ENCODE results near the gene ARHGAP22. TPM values are rescaled to one million over a fixed set of nuclear protein-coding genes. Genes with fewer than 3 reads are reported as not detected.

The ARHGAP22 gene
- total RNA-seq, 4 donors from 2014 or later = 0.26 to 3.6 (median 3.0) TPM; not detected in 1

GRCh38 chr10:48551861-48552591, 52.8 kb downstream of the ARHGAP22 start:
- peak; percentile 25 to 56 (median 48) for TF ChIP-seq CTCF (IDR thresholded peaks at IDR 0.05)
- TF ChIP-seq POLR2A (IDR thresholded peaks at IDR 0.05) = no peak
- no peaks in the 10 kb centered on the region for H3K4me1 ChIP-seq
- DNase-seq = no peak
- H3K27me3 ChIP-seq = no peaks in the 10 kb centered on the region
- no peaks in the 10 kb centered on the region for H3K36me3 ChIP-seq
- no peaks in the 10 kb centered on the region for H3K9me3 ChIP-seq
- intact Hi-C loops (cut with DNase I; ENCODE audit: low total_unique reads) = no loop called here
- H3K4me3 ChIP-seq = no peak overlapping the region
- no peak overlapping the region for H3K27ac ChIP-seq

- intact Hi-C loops (cut with DNase I; ENCODE audit: low total_unique reads) = no loop called here
- H3K4me3 ChIP-seq = no peak overlapping the region
- no peaks in the 10 kb centered on the region for H3K27me3 ChIP-seq
- DNase-seq = no peak
- TF ChIP-seq CTCF (IDR thresholded peaks at IDR 0.05) = no peak
- TF ChIP-seq POLR2A (IDR thresholded peaks at IDR 0.05) = no peak
- no peak overlapping the region for H3K27ac ChIP-seq
- H3K4me1 ChIP-seq = no peaks in the 10 kb centered on the region
- no peaks in the 10 kb centered on the region for H3K9me3 ChIP-seq
- no peaks in the 10 kb centered on the region for H3K36me3 ChIP-seq
These were observed 53.9 kb downstream of the ARHGAP22 start for GRCh38 chr10:48550977-48551376.

GRCh38 chr10:48550071-48550691, 54.7 kb downstream of the ARHGAP22 start:
- no peak for DNase-seq
- TF ChIP-seq CTCF (IDR thresholded peaks at IDR 0.05) = no peak
- no peak for TF ChIP-seq POLR2A (IDR thresholded peaks at IDR 0.05)
- Histone ChIP-seq H3K27ac (no peak overlapping the region), H3K9me3 (no peaks in the 10 kb centered on the region), H3K4me1 (no peaks in the 10 kb centered on the region), H3K36me3 (no peaks in the 10 kb centered on the region), H3K4me3 (no peak overlapping the region), H3K27me3 (no peaks in the 10 kb centered on the region)
- intact Hi-C loops (cut with DNase I; ENCODE audit: low total_unique reads) = no loop called here

GRCh38 chr10:48549236-48549635, 55.6 kb downstream of the ARHGAP22 start:
- no peaks in the 10 kb centered on the region for H3K27me3 ChIP-seq
- no peak overlapping the region for H3K4me3 ChIP-seq
- intact Hi-C loops (cut with DNase I; ENCODE audit: low total_unique reads) = no loop called here
- H3K27ac ChIP-seq = no peak overlapping the region
- no peaks in the 10 kb centered on the region for H3K4me1 ChIP-seq
- H3K9me3 ChIP-seq = no peaks in the 10 kb centered on the region
- no peak for TF ChIP-seq CTCF (IDR thresholded peaks at IDR 0.05)
- no peak for TF ChIP-seq POLR2A (IDR thresholded peaks at IDR 0.05)
- DNase-seq = no peak
- H3K36me3 ChIP-seq = no peaks in the 10 kb centered on the region

GRCh38 chr10:48548531-48549135, 56.2 kb downstream of the ARHGAP22 start:
- DNase-seq = no peak
- H3K4me1 ChIP-seq = no peaks in the 10 kb centered on the region
- no peak overlapping the region for H3K4me3 ChIP-seq
- no peaks in the 10 kb centered on the region for H3K9me3 ChIP-seq
- no peak for TF ChIP-seq POLR2A (IDR thresholded peaks at IDR 0.05)
- TF ChIP-seq CTCF (IDR thresholded peaks at IDR 0.05) = no peak
- intact Hi-C loops (cut with DNase I; ENCODE audit: low total_unique reads) = no loop called here
- H3K27ac ChIP-seq = no peak overlapping the region
- no peaks in the 10 kb centered on the region for H3K27me3 ChIP-seq
- no peaks in the 10 kb centered on the region for H3K36me3 ChIP-seq
